Stimulated activated CD8-positive, alpha-beta memory T cell treated with anti-CD3 and anti-CD28 coated beads, Interleukin-12 subunit alpha, Interleukin-12 subunit beta, amount 100 ng/mL, for 24 hours (primary cell): Measurements from ENCODE around the gene TP73.
"Not testable (repeated sequence)": the region's sequence is repeated elsewhere in the genome, so short reads cannot be mapped to it uniquely, and the experiment has no call there.

ENCODE experiments used
- DNase-seq: peaks from one replicate; pipeline ENCODE4 v3.0.0-alpha.2; 2020; ENCODE audit errors: extremely low read depth

The TP73 gene

GRCh38 chr1:3618881-3619671 is 33.2 kb upstream of the TP73 start:
- DNase-seq = peak; percentile 39

- DNase-seq = no peak
Measured at GRCh38 chr1:3620708-3621107, 31.6 kb upstream of the TP73 start.

- DNase-seq = not testable (repeated sequence)
Measured at GRCh38 chr1:3621151-3621671, 31.1 kb upstream of the TP73 start.

GRCh38 chr1:3622102-3622501 is 30.2 kb upstream of the TP73 start:
- not testable (repeated sequence) for DNase-seq

GRCh38 chr1:3623441-3624199 is 28.7 kb upstream of the TP73 start:
- no peak for DNase-seq

GRCh38 chr1:3624200-3625136 is 27.8 kb upstream of the TP73 start, which contains the start of gene TPRG1L:
TPRG1L (plus strand) TSS chr1:3625015; CDS start chr1:3625073, 58 bp downstream.
- DNase-seq = peak; percentile 93

GRCh38 chr1:3625151-3625907 is 27.0 kb upstream of the TP73 start:
- DNase-seq = no peak

GRCh38 chr1:3626025-3626424 is 26.3 kb upstream of the TP73 start:
- DNase-seq = no peak

- DNase-seq = no peak
Measured at GRCh38 chr1:3627515-3628253, 24.6 kb upstream of the TP73 start.

- no peak for DNase-seq
Measured at GRCh38 chr1:3628445-3628844, 23.9 kb upstream of the TP73 start.

- DNase-seq = no peak
Measured at GRCh38 chr1:3629561-3630160, 22.7 kb upstream of the TP73 start.

- DNase-seq = no peak
Measured at GRCh38 chr1:3630161-3630611, 22.1 kb upstream of the TP73 start.

GRCh38 chr1:3630914-3631313 is 21.4 kb upstream of the TP73 start:
- DNase-seq = no peak

- no peak for DNase-seq
Measured at GRCh38 chr1:3631320-3632260, 20.7 kb upstream of the TP73 start.

GRCh38 chr1:3632298-3632697 is 20.0 kb upstream of the TP73 start:
- DNase-seq = no peak

- DNase-seq = no peak
Measured at GRCh38 chr1:3632716-3633343, 19.5 kb upstream of the TP73 start.

GRCh38 chr1:3633344-3634058 is 18.8 kb upstream of the TP73 start:
- DNase-seq = no peak
